Dermis microvascular lymphatic vessel endothelial cell (primary cell): ENCODE measurements around the gene ITPR1. TPM values are rescaled to one million over a fixed set of nuclear protein-coding genes. Genes with fewer than 3 reads are reported as not detected.

Experiments used
- DNase-seq, 2 donors: peaks; one replicate each; pipeline versions ENCODE4 v3.0.0 to v3.0.0-alpha.2; 2010; ENCODE audit warnings: low read depth in 2 of 2
- total RNA-seq: library from RNA; depleted of rRNA; stranded (reverse); fragments of >200 nt; gene quantifications from 2 replicates; pipeline ENCODE4 v1.2.1, GENCODE V29; 2014

The ITPR1 gene
- total RNA-seq, 1 donor from 2014 or later: 21.6 TPM

DNA sequence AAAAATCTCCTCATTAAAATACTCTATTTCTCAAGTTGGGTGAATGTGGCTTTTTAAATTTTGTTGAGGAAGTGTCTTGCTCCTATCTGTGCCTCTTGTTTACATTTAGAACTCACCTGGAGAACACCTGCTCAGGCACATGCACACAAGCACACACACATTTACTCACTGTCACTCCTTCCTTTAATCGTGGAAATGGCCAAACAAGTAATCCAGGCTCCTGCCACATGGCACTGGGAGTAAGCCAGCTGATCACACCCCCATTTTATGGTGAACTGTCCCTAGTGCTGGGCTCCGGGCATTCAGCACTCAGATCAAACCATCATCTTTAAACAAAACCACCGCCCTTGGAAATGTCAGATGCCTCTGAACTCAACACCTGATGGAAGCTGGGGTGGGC lies 281.4 kb downstream of the ITPR1 start:
- no peak for DNase-seq

DNA sequence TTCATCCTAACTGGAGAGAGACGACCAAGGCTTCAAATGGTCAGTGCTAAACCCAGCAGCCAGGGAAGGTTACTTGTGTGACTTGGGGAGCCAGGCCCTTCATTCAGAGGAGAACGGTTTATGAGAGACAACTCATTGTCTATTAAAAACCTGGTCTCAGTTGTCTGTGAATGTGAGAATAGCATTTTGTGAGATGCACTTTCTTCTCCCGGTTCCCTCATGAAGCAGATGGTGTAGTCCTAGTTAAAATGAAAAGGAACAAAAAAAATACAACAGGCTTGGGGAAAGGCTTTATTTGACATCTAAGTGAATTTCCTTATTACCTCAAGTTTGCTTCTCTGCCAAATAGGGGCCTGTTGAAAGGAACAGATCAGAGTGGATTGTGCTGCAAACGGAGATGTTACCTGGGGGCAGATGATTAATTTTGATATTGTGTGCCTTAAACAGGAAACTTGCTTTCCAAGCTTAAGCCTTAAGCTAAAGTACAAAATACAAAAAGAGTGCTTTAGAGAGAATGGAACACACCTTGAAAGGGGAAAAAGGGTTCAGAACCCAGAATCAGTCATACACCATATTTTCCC lies 283.3 kb downstream of the ITPR1 start:
- DNase-seq: no peak

DNA sequence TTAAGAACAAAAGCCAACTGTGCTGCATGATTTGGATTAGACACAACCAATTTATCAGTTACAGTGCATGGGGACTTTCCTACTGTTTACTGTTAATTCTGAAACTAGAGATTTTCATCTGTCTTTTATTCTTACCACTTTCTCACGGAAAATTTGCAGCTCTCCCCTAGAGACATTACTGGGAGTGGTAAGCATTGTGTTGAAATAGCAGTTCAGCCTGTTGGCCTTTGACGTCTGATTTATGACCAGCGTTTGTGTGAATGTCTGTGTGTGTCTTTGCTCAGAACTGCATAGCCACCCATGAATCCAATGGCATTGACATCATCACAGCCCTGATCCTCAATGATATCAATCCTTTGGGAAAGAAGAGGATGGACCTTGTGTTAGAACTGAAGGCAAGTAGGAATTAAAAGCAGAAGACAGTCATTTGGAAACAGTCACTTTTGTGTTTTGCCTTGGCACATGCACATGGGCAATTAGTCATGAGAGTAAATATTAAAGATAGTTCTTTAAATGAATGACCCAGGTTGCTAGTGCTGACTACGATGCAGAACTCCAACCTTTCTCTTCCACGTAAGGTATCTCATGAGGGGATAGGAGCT lies 283.9 kb downstream of the ITPR1 start:
- DNase-seq: peak in 1 of 2 donors; percentile 26

GRCh38 chr3:4778119-4778518 lies 285.0 kb downstream of the ITPR1 start:
- no peak for DNase-seq

- no peak for DNase-seq
Measured at GRCh38 chr3:4778740-4779139, 285.6 kb downstream of the ITPR1 start.

DNA sequence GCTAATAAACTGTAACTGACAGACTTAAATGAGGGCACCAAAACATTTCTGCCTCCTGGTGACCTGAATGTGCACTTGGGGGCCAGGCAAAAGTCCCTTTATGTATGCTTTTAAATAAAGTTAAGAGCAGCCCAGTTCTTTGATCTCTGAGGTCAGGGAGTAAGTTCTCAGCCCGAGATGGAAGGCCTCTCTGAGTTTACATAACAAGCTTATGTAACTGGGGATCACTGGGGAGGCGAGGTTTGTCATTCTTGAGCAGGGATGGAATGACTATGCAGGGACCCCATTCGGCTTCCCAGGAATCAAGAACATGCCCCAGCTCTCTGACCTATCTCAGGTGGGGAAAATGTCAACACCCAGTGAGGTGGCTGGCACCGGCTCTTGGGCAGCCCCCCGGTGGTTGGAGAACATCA lies 287.4 kb downstream of the ITPR1 start:
- no peak for DNase-seq

- DNase-seq: no peak
Measured at GRCh38 chr3:4782095-4782494, 288.9 kb downstream of the ITPR1 start.

- no peak for DNase-seq
Measured at GRCh38 chr3:4785551-4785950, 292.4 kb downstream of the ITPR1 start.

GRCh38 chr3:4786431-4786830 lies 293.3 kb downstream of the ITPR1 start:
- no peak for DNase-seq

DNA sequence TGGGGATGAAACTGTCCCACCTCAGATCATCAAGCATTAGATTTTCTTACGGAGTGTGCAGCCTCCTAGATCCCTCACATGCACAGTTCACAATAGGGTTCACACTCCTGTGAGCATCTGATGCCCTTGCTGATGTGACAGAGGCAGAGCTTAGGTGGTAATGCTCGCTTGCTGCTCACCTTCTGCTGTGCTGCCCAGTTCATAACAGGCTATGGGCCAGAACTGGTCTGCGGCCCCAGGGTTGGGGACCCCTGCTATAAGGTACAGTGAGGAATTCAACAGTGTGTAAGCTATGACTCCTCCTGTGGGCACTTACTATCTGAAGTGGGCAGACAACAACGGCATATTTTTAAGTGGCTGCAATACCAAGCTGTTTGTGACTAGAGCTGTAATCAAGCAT lies 298.2 kb downstream of the ITPR1 start:
- DNase-seq: no peak

DNA sequence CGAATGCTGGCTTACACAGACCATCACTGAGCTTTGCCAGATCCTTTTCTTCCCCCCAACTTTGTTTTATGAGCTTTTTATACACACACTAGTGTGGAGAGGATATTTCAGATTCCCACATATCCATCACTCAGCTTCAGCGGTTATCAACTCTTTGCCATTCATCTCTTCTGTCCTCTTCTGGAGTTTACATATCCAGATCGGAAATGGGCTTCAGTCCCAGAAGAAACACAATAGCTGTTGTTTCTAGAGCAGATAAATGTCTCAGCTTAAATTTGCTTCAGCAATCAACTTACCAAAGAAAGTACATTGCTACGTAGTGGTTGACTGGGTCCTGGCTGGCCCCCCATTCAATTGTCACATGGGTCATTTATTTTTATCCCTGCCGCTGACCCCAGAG lies 300.2 kb downstream of the ITPR1 start:
- DNase-seq: no peak

DNA sequence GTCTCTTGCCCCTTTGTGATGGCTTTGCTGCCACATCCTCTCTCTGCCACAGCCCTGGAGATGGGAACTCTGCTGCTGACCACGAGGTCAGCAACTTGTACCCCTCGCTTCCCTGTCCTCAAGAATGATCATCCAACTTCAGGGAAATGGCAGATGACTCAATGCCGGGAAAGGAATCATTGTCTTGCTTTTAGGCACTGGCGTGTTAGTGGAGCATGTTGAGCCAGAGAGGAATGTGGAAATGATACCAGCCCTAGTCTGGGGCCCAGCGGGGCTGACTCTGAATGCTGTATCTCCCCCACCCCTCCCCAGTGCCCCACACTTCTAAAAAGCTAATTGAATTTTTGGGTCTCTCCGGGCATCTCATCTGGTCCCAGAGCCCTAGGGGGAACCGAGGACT lies 301.2 kb downstream of the ITPR1 start:
- DNase-seq: no peak

- DNase-seq: no peak
Measured at GRCh38 chr3:4794798-4795197, 301.6 kb downstream of the ITPR1 start.

GRCh38 chr3:4795905-4796304 lies 302.8 kb downstream of the ITPR1 start:
- DNase-seq: no peak

DNA sequence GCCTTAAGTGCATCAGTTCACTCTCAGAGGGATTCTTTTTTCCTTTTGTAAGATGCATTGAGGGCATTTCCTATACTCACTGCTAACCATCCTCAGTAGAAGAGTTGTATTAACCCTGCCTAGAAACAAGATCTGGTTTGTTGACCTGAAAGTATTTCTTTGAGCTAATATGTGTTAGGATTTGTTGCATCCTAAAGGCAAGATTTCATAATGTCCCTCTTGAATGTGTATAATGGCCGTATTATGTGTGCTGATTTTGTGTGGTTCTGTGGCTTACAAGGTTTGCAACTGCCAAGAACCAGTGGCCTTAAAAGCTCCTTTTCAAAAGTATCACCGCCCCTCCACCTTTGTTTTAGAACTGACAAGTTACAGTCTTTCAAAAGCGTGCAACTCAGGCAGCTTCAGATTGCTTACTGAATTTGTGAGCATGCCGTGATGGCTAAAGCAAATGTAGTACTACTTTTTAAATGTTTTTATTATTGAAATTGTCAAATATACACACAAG lies 304.1 kb downstream of the ITPR1 start:
- DNase-seq: no peak

GRCh38 chr3:4799266-4800256 lies 306.4 kb downstream of the ITPR1 start:
- DNase-seq: no peak

- DNase-seq: no peak
Measured at GRCh38 chr3:4800595-4800994, 307.4 kb downstream of the ITPR1 start.

- no peak for DNase-seq
Measured at GRCh38 chr3:4801892-4802291, 308.7 kb downstream of the ITPR1 start.

- DNase-seq: no peak
Measured at GRCh38 chr3:4802903-4803302, 309.8 kb downstream of the ITPR1 start.

- no peak for DNase-seq
Measured at GRCh38 chr3:4804161-4805058, 311.3 kb downstream of the ITPR1 start.

GRCh38 chr3:4805662-4806061 lies 312.5 kb downstream of the ITPR1 start:
- DNase-seq: peak in 1 of 2 donors; percentile 7
